HepG2 (cell line): ENCODE measurements around the gene SRPK3.
"Not testable (repeated sequence)": the region's sequence is repeated elsewhere in the genome, so short reads cannot be mapped to it uniquely, and the experiment has no call there.

ENCODE experiments used
- CTCF ChIP-seq: sonication (generic); formaldehyde crosslinking; IDR thresholded peaks from 2 replicates; pipeline ENCODE4 v1.5.0; 2020; ENCODE audit warnings: mild to moderate bottlenecking, missing genetic modification reagents, moderate library complexity
- DPF2 ChIP-seq: sonication (generic); formaldehyde crosslinking; IDR thresholded peaks from 2 replicates; pipeline ENCODE4 v1.4.0; 2020; ENCODE audit warnings: mild to moderate bottlenecking, low read depth, missing genetic modification reagents, borderline replicate concordance
- DZIP1 ChIP-seq: sonication (generic); formaldehyde crosslinking; IDR thresholded peaks from 2 replicates; pipeline ENCODE4 v1.5.0; 2020; ENCODE audit warnings: mild to moderate bottlenecking, missing genetic modification reagents
- EZH2 ChIP-seq: conservative IDR thresholded peaks from 2 replicates; pipeline ENCODE4 v1.6.1; 2012; ENCODE audit warnings: mild to moderate bottlenecking, low read depth, low read length, moderate library complexity
- JUN ChIP-seq: sonication (generic); formaldehyde crosslinking; IDR thresholded peaks from 2 replicates; pipeline ENCODE4 v1.4.0; 2020; ENCODE audit warnings: mild to moderate bottlenecking, missing genetic modification reagents
- MLX ChIP-seq: IDR thresholded peaks from 2 replicates; pipeline ENCODE4 v1.6.1; 2016
- NONO ChIP-seq, 2 experiments: fragments of 450-650 bp in 1 of 2; sonication (generic) in 1 of 2; formaldehyde crosslinking in 1 of 2; IDR thresholded peaks in 1 of 2; conservative IDR thresholded peaks in 1 of 2; 2 replicates each; pipeline versions ENCODE4 v1.6.1 to v1.8.0; 2017 to 2022; ENCODE audit warnings: mild to moderate bottlenecking in 1 of 2, missing genetic modification reagents in 1 of 2, moderate library complexity in 1 of 2
- POLR2AphosphoS5 ChIP-seq: IDR thresholded peaks from 2 replicates; pipeline ENCODE4 v1.6.1; 2012; ENCODE audit warnings: low read depth, low read length
- ZFP90 ChIP-seq: sonication (generic); formaldehyde crosslinking; IDR thresholded peaks from 2 replicates; pipeline ENCODE4 v1.8.0; 2022; ENCODE audit warnings: missing genetic modification reagents, mild to moderate bottlenecking, inconsistent platforms, borderline replicate concordance
- ZNF674 ChIP-seq: sonication (generic); formaldehyde crosslinking; IDR thresholded peaks from 2 replicates; pipeline ENCODE4 v1.5.0; 2020; ENCODE audit warnings: low read depth, mild to moderate bottlenecking, missing genetic modification reagents
- TF ChIP-seq, protein P1 (sequence below): IDR thresholded peaks from 2 replicates; pipeline ENCODE4 v1.6.1; 2012; ENCODE audit warnings: low read depth, low read length, improper control_type of control experiment
- TF ChIP-seq, protein P2 (sequence below): sonication (generic); formaldehyde crosslinking; IDR thresholded peaks from 2 replicates; pipeline ENCODE4 v1.8.1; 2022; ENCODE audit warnings: low read depth, mild to moderate bottlenecking, missing genetic modification reagents

DNA sequence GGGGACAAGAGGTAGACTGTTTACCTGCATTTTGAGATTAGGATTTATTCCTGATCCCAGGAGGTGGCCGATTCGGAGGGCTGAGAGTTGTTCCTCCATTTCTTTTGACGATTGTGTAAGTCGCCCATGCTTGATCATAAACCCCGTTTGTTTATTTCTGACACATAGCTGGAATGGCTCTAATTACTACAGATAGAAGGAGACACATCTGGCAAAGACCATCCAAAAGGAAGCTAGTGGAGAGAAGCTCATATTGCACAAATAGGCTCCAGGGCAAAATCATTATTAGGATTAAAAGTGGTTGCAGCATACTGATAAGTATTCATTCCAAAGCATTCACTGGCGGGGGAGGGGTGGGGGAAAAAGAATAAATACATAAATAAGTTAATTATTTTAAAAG lies 33.9 kb upstream of the SRPK3 start:
- TF ChIP-seq CTCF (CRISPR knock-in tag); ZFP90 (CRISPR knock-in tag); MLX (CRISPR knock-in tag); ZNF674 (CRISPR knock-in tag); DZIP1 (CRISPR knock-in tag); POLR2AphosphoS5; JUN (CRISPR knock-in tag); NONO (IDR thresholded peaks at IDR 0.05); NONO (CRISPR knock-in tag; conservative IDR thresholded peaks at IDR 0.05); EZH2; DPF2 (CRISPR knock-in tag): not testable (repeated sequence)
- TF ChIP-seq, protein P1, sequence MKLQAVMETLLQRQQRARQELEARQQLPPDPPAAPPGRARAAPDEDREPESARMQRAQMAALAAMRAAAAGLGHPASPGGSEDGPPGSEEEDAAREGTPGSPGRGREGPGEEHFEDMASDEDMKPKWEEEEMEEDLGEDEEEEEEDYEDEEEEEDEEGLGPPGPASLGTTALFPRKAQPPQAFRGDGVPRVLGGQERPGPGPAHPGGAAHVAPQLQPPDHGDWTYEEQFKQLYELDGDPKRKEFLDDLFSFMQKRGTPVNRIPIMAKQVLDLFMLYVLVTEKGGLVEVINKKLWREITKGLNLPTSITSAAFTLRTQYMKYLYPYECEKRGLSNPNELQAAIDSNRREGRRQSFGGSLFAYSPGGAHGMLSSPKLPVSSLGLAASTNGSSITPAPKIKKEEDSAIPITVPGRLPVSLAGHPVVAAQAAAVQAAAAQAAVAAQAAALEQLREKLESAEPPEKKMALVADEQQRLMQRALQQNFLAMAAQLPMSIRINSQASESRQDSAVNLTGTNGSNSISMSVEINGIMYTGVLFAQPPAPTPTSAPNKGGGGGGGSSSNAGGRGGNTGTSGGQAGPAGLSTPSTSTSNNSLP: not testable (repeated sequence)
- TF ChIP-seq, protein P2, sequence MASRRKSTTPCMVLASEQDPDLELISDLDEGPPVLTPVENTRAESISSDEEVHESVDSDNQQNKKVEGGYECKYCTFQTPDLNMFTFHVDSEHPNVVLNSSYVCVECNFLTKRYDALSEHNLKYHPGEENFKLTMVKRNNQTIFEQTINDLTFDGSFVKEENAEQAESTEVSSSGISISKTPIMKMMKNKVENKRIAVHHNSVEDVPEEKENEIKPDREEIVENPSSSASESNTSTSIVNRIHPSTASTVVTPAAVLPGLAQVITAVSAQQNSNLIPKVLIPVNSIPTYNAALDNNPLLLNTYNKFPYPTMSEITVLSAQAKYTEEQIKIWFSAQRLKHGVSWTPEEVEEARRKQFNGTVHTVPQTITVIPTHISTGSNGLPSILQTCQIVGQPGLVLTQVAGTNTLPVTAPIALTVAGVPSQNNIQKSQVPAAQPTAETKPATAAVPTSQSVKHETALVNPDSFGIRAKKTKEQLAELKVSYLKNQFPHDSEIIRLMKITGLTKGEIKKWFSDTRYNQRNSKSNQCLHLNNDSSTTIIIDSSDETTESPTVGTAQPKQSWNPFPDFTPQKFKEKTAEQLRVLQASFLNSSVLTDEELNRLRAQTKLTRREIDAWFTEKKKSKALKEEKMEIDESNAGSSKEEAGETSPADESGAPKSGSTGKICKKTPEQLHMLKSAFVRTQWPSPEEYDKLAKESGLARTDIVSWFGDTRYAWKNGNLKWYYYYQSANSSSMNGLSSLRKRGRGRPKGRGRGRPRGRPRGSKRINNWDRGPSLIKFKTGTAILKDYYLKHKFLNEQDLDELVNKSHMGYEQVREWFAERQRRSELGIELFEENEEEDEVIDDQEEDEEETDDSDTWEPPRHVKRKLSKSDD: not testable (repeated sequence)
